Panc1 (cell line): Measurements from ENCODE around the gene EME2. TPM values are rescaled to one million over a fixed set of nuclear protein-coding genes. Genes with fewer than 3 reads are reported as not detected.

Experiments used
- ATAC-seq: fragments of 200-7000 bp; cut with Tn5 transposase; 2 replicates; pipeline ENCODE4 v1.9.1; 2020; ENCODE audit warnings: mild to moderate bottlenecking, moderate library complexity
- BruUV-seq: library from RNA; stranded (reverse); fragments of 400-500 nt; replicated peaks from 2 replicates; lab custom pipeline; 2021; lab: Mats Ljungman, UMichigan
- CTCF ChIA-PET: fragments of 300-600 bp; sonication (Branson Sonifier 250); formaldehyde crosslinking; loops from one replicate; lab custom pipeline; 2022; ENCODE audit warnings: antibody characterized with exemption; lab: Charles Lee
- POLR2A ChIA-PET: fragments of 300-600 bp; sonication (Branson Sonifier 250); formaldehyde crosslinking; loops from one replicate; lab custom pipeline; 2022; ENCODE audit warnings: antibody characterized with exemption; lab: Charles Lee
- DNase-seq: peaks from one replicate; pipeline ENCODE4 v3.0.0-alpha.2; 2010; ENCODE audit warnings: low read depth, low spot score
- H3K27ac ChIP-seq: 2 replicates; pipeline ENCODE4 v1.5.1; 2011; ENCODE audit warnings: mild to moderate bottlenecking, low read length, inconsistent platforms
- H3K27me3 ChIP-seq: fragments of 200-500 bp; sonication (Bioruptor generic); 2 replicates; pipeline ENCODE4 v1.6.0; 2014; ENCODE audit warnings: low read length, inconsistent platforms; ENCODE audit not compliant: control insufficient read depth, insufficient read depth
- H3K36me3 ChIP-seq: fragments of 200-500 bp; sonication (Bioruptor generic); 2 replicates; pipeline ENCODE4 v1.5.1; 2014; ENCODE audit warnings: inconsistent platforms, mild to moderate bottlenecking, low read length, moderate library complexity; ENCODE audit not compliant: control insufficient read depth, insufficient read depth
- H3K4me1 ChIP-seq: 2 replicates; pipeline ENCODE4 v1.5.1; 2011; ENCODE audit warnings: inconsistent platforms, mild to moderate bottlenecking, low read length, moderate library complexity; ENCODE audit not compliant: control insufficient read depth, insufficient read depth
- H3K4me3 ChIP-seq, 2 experiments: 2 replicates each; pipeline ENCODE4 v1.5.1; 2011 to 2012; ENCODE audit warnings: low read depth in 2 of 2, low read length in 2 of 2, mild to moderate bottlenecking in 2 of 2, inconsistent platforms in 1 of 2, moderate library complexity in 1 of 2
- H3K9me3 ChIP-seq: fragments of 200-500 bp; sonication (Bioruptor generic); 2 replicates; pipeline ENCODE4 v1.5.1; 2014; ENCODE audit warnings: low read depth, mild to moderate bottlenecking, inconsistent platforms, low read length, moderate library complexity; ENCODE audit not compliant: control insufficient read depth, insufficient read depth
- POLR2AphosphoS5 ChIP-seq: IDR thresholded peaks from 2 replicates; pipeline ENCODE4 v1.6.1; 2012; ENCODE audit warnings: mild to moderate bottlenecking, low read depth, low read length, moderate library complexity
- SIN3A ChIP-seq: IDR thresholded peaks from 2 replicates; pipeline ENCODE4 v1.6.1; 2012; ENCODE audit warnings: low read depth, mild to moderate bottlenecking, low read length, moderate library complexity, borderline replicate concordance; ENCODE audit not compliant: insufficient read depth
- TCF7L2 ChIP-seq: IDR thresholded peaks from 2 replicates; pipeline ENCODE4 v1.6.1; 2011; ENCODE audit warnings: mild to moderate bottlenecking, low read depth, low read length, inconsistent platforms
- in situ Hi-C: cut with HindIII; loops from 2 replicates; pipeline ENCODE4 v1.10.0; 2016; ENCODE audit warnings: low sequenced_read_pairs, low pct_unique_long_range_greater_than_20kb
- intact Hi-C: fragments of 100-400 bp; cut with micrococcal nuclease; formaldehyde crosslinking; loops from one replicate; pipeline ENCODE4 v1.10.0; 2022; ENCODE audit not compliant: unreplicated experiment
- total RNA-seq: library from RNA; stranded (reverse); gene quantifications from one replicate; pipeline ENCODE4 v1.2.1, GENCODE V29; 2021; ENCODE audit not compliant: unreplicated experiment
- TF ChIP-seq, protein P1 (sequence below): fragments of 450-650 bp; IDR thresholded peaks from 2 replicates; pipeline ENCODE4 v1.5.1; 2017; ENCODE audit warnings: mild to moderate bottlenecking
- TF ChIP-seq, protein P2 (sequence below), 2 experiments: IDR thresholded peaks; 2 replicates each; pipeline ENCODE4 v1.6.1; 2011 to 2012; ENCODE audit warnings: low read depth in 2 of 2, control low read depth in 1 of 2, low read length in 1 of 2, mild to moderate bottlenecking in 1 of 2, moderate library complexity in 1 of 2; ENCODE audit not compliant: insufficient read depth in 1 of 2

Gene EME2
- total RNA-seq, 1 experiment from 2014 or later: 53.4 TPM

DNA sequence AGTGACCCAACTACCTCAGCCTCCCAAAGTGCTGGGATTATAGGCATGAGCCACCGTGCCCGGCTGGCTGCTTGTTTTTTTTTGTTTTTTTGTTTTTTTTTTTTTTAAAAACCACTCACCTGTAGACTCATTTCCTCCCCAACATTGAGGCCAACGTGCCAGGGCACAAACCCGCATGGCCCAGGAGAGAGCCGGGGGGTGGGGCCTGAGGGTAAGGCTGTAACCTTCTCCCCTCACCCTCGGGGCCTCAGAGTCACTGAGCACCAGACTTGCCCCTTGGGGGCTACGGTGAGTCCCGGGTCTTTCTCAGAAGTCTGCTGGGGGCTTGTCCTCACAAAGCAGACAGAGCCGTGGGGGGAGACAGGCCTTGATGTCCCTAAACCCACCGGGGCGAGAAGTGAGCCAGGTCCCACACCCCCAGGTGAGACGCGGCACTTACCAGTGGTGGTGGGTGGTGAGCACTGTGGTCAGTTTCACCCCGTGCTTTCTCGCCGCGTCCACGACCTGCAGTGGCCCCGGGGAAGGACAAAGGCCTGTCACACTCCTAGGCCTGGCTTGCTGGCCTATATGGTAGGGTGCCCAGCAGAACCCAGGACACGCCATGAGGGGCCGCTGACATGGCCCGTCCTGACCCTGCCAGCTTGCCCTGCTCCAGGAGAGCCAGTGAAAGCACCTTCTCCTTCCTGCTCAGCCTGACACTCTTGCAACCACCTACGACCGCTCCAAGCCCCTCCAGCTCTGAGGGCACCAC is 49.4 kb downstream of the EME2 start:
- Histone ChIP-seq H3K27ac (no peak overlapping the region), H3K9me3 (no peaks in the 10 kb centered on the region), H3K4me1 (0 out of 2 replicates have a peak, but pooled peaks cover 10% of the 10 kb centered on the region), H3K36me3 (no peaks in the 10 kb centered on the region), H3K4me3 (no peak overlapping the region), H3K27me3 (no peaks in the 10 kb centered on the region)
- ChIA-PET POLR2A (no interaction called here), CTCF (interaction anchor here (0.7 kb wide), 1 partner anchor 17 kb away, joined by 6 read pairs; no protein-coding TSS in a partner anchor)
- TF ChIP-seq TCF7L2: no peak
- no peak for ATAC-seq
- intact Hi-C loops: no loop called here
- in situ Hi-C loops: no loop called here
- DNase-seq: no peak
- BruUV-seq: no TSS peak

DNA sequence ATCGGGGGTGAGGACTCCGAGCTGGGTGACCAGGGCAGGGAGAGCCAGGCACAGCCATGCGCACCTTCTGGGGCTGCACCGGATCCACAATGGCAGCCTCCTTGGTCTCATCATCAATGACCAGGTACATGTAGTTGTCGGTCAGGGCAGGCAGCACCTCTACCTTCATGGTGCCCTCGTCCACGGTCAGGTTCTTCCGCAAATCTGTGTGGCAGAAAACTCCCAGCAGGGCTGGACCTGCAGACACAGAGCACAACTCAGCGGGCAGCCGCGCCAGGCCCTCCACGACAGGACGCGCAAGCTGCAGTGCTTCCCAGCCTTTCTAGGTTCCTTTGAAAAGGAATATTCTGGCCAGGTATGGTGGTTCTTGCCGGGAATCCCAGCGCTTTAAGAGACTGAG is 50.2 kb downstream of the EME2 start:
- intact Hi-C loops (no loop called here), in situ Hi-C loops (no loop called here)
- no peak overlapping the region for H3K27ac ChIP-seq
- ATAC-seq: no peak
- no peak overlapping the region for H3K4me3 ChIP-seq
- H3K36me3 ChIP-seq: peaks cover 6% of the 10 kb centered on the region; the same call in 1 of the 2 replicates
- DNase-seq: no peak
- no peaks in the 10 kb centered on the region for H3K9me3 ChIP-seq
- TF ChIP-seq TCF7L2: no peak
- TF ChIP-seq, protein P1, sequence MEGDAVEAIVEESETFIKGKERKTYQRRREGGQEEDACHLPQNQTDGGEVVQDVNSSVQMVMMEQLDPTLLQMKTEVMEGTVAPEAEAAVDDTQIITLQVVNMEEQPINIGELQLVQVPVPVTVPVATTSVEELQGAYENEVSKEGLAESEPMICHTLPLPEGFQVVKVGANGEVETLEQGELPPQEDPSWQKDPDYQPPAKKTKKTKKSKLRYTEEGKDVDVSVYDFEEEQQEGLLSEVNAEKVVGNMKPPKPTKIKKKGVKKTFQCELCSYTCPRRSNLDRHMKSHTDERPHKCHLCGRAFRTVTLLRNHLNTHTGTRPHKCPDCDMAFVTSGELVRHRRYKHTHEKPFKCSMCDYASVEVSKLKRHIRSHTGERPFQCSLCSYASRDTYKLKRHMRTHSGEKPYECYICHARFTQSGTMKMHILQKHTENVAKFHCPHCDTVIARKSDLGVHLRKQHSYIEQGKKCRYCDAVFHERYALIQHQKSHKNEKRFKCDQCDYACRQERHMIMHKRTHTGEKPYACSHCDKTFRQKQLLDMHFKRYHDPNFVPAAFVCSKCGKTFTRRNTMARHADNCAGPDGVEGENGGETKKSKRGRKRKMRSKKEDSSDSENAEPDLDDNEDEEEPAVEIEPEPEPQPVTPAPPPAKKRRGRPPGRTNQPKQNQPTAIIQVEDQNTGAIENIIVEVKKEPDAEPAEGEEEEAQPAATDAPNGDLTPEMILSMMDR: no peak
- TF ChIP-seq SIN3A: no peak
- TF ChIP-seq, protein P2, sequence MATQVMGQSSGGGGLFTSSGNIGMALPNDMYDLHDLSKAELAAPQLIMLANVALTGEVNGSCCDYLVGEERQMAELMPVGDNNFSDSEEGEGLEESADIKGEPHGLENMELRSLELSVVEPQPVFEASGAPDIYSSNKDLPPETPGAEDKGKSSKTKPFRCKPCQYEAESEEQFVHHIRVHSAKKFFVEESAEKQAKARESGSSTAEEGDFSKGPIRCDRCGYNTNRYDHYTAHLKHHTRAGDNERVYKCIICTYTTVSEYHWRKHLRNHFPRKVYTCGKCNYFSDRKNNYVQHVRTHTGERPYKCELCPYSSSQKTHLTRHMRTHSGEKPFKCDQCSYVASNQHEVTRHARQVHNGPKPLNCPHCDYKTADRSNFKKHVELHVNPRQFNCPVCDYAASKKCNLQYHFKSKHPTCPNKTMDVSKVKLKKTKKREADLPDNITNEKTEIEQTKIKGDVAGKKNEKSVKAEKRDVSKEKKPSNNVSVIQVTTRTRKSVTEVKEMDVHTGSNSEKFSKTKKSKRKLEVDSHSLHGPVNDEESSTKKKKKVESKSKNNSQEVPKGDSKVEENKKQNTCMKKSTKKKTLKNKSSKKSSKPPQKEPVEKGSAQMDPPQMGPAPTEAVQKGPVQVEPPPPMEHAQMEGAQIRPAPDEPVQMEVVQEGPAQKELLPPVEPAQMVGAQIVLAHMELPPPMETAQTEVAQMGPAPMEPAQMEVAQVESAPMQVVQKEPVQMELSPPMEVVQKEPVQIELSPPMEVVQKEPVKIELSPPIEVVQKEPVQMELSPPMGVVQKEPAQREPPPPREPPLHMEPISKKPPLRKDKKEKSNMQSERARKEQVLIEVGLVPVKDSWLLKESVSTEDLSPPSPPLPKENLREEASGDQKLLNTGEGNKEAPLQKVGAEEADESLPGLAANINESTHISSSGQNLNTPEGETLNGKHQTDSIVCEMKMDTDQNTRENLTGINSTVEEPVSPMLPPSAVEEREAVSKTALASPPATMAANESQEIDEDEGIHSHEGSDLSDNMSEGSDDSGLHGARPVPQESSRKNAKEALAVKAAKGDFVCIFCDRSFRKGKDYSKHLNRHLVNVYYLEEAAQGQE (IDR thresholded peaks at IDR 0.05; ENCODE audit: insufficient read depth in 1 of 2, low read depth in 2 of 2, low read length in 1 of 2): no peak
- TF ChIP-seq POLR2AphosphoS5: no peak
- H3K27me3 ChIP-seq: no peaks in the 10 kb centered on the region
- H3K4me1 ChIP-seq: 0 out of 2 replicates have a peak, but pooled peaks cover 10% of the 10 kb centered on the region
- POLR2A ChIA-PET: no interaction called here
- CTCF ChIA-PET: interaction anchor here (0.6 kb wide), 1 partner anchor 158 kb away, joined by 13 read pairs; the partner anchor contains the start of gene NOXO1
- no TSS peak for BruUV-seq

DNA sequence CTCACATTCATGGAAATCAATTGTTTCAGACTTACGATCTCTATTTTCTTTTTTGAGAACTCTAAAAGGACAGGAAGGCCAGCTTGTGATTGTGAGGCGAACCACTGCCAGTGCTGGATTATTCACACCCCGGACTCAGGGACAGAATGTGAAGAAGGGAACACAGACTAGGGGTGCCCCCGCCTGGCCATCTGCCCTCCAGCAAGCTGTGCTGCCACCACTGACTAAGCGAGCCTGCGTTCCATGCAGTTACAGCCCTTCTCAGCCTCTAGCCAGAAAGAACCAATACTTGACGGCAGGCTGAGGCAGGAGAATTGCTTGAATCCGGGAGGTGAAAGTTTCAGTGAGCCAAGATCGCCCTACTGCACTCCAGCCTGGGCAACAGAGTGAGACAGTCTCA is 51.2 kb downstream of the EME2 start:
- TF ChIP-seq, protein P1: no peak; the same call in 1 of the 2 replicates
- TF ChIP-seq POLR2AphosphoS5: no peak
- TF ChIP-seq, protein P2 (IDR thresholded peaks at IDR 0.05; ENCODE audit: insufficient read depth in 1 of 2, low read depth in 2 of 2, low read length in 1 of 2): no peak
- no peak overlapping the region for H3K4me3 ChIP-seq
- no TSS peak for BruUV-seq
- ChIA-PET CTCF (interaction anchor here (0.6 to 0.7 kb wide), 2 partner anchors 46 to 157 kb away, joined by 13 to 17 read pairs; partner anchors contain the start of gene NOXO1), POLR2A (no interaction called here)
- ATAC-seq (0 out of 2 replicates have a peak, but pooled peaks have one; percentile 33), DNase-seq (no peak)
- H3K4me1 ChIP-seq: peaks cover 13% of the 10 kb centered on the region
- no peaks in the 10 kb centered on the region for H3K9me3 ChIP-seq
- H3K27ac ChIP-seq: no peak overlapping the region
- no peaks in the 10 kb centered on the region for H3K27me3 ChIP-seq
- H3K36me3 ChIP-seq: peaks cover 8% of the 10 kb centered on the region; the same call in 1 of the 2 replicates
- intact Hi-C loops (no loop called here), in situ Hi-C loops (no loop called here)
